Measurements from ENCODE around the gene CAAP1.

DNA sequence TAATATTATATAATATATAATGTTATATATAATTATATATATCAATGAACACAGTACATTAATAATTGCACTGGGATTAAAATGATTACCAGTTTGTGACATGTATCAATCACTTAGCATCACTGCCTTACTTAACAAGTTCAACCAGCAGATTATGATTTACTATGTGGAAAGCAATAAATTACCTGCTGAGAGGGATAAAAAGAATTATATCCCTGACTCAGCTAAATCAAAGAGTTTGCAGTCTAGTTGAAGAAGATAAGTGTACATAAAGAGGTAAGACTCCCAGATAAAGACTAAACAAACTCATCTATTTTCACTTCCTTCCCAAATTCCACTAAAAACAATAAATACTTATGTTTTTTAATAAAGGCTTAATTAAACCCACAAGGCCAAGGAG lies 43.2 kb upstream of the CAAP1 start:
- no peak for TF ChIP-seq EP300 (IDR thresholded peaks at IDR 0.05; ENCODE audit: borderline replicate concordance)
- no peak for TF ChIP-seq TEAD4 (IDR thresholded peaks at IDR 0.05)
- no peak for TF ChIP-seq CEBPB (IDR thresholded peaks at IDR 0.05)
- TF ChIP-seq, protein P1, sequence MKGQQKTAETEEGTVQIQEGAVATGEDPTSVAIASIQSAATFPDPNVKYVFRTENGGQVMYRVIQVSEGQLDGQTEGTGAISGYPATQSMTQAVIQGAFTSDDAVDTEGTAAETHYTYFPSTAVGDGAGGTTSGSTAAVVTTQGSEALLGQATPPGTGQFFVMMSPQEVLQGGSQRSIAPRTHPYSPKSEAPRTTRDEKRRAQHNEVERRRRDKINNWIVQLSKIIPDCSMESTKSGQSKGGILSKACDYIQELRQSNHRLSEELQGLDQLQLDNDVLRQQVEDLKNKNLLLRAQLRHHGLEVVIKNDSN (IDR thresholded peaks at IDR 0.05) = no peak
- TF ChIP-seq, protein P2, sequence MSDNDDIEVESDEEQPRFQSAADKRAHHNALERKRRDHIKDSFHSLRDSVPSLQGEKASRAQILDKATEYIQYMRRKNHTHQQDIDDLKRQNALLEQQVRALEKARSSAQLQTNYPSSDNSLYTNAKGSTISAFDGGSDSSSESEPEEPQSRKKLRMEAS (IDR thresholded peaks at IDR 0.05) = no peak
- no peak for TF ChIP-seq TAF1 (IDR thresholded peaks at IDR 0.05; ENCODE audit: low read depth)
- no peak for TF ChIP-seq YY1 (IDR thresholded peaks at IDR 0.05; ENCODE audit: low read depth)
- TF ChIP-seq RAD21 (IDR thresholded peaks at IDR 0.05; ENCODE audit: low read depth) = no peak
- TF ChIP-seq, protein P3, sequence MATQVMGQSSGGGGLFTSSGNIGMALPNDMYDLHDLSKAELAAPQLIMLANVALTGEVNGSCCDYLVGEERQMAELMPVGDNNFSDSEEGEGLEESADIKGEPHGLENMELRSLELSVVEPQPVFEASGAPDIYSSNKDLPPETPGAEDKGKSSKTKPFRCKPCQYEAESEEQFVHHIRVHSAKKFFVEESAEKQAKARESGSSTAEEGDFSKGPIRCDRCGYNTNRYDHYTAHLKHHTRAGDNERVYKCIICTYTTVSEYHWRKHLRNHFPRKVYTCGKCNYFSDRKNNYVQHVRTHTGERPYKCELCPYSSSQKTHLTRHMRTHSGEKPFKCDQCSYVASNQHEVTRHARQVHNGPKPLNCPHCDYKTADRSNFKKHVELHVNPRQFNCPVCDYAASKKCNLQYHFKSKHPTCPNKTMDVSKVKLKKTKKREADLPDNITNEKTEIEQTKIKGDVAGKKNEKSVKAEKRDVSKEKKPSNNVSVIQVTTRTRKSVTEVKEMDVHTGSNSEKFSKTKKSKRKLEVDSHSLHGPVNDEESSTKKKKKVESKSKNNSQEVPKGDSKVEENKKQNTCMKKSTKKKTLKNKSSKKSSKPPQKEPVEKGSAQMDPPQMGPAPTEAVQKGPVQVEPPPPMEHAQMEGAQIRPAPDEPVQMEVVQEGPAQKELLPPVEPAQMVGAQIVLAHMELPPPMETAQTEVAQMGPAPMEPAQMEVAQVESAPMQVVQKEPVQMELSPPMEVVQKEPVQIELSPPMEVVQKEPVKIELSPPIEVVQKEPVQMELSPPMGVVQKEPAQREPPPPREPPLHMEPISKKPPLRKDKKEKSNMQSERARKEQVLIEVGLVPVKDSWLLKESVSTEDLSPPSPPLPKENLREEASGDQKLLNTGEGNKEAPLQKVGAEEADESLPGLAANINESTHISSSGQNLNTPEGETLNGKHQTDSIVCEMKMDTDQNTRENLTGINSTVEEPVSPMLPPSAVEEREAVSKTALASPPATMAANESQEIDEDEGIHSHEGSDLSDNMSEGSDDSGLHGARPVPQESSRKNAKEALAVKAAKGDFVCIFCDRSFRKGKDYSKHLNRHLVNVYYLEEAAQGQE (IDR thresholded peaks at IDR 0.05; ENCODE audit: low read depth) = no peak
- no peak for TF ChIP-seq ZBTB7A (IDR thresholded peaks at IDR 0.05; ENCODE audit: low read depth)
- TF ChIP-seq CREB1 (IDR thresholded peaks at IDR 0.05; ENCODE audit: low read depth) = no peak
- TF ChIP-seq FOXM1 (IDR thresholded peaks at IDR 0.05; ENCODE audit: borderline replicate concordance, low read depth) = no peak
- TF ChIP-seq TCF12 (IDR thresholded peaks at IDR 0.05; ENCODE audit: low read depth) = no peak

Data from Ishikawa (cell line).